Ishikawa (cell line): ENCODE measurements around the gene SULT6B1.

ENCODE experiments used
- CEBPB ChIP-seq: IDR thresholded peaks from 2 replicates; pipeline ENCODE4 v1.6.1; 2012
- CREB1 ChIP-seq: IDR thresholded peaks from 2 replicates; pipeline ENCODE4 v1.6.1; 2012; ENCODE audit warnings: low read depth
- EGR1 ChIP-seq: IDR thresholded peaks from 2 replicates; pipeline ENCODE4 v1.6.1; 2012
- EP300 ChIP-seq: IDR thresholded peaks from 2 replicates; pipeline ENCODE4 v1.6.1; 2012; ENCODE audit warnings: borderline replicate concordance
- FOXM1 ChIP-seq: IDR thresholded peaks from 2 replicates; pipeline ENCODE4 v1.6.1; 2012; ENCODE audit warnings: low read depth, borderline replicate concordance
- NFIC ChIP-seq: IDR thresholded peaks from 2 replicates; pipeline ENCODE4 v1.6.1; 2012
- RAD21 ChIP-seq: IDR thresholded peaks from 2 replicates; pipeline ENCODE4 v1.6.1; 2012; ENCODE audit warnings: low read depth
- TAF1 ChIP-seq: IDR thresholded peaks from 2 replicates; pipeline ENCODE4 v1.6.1; 2012; ENCODE audit warnings: low read depth, mild to moderate bottlenecking
- TCF12 ChIP-seq: IDR thresholded peaks from 2 replicates; pipeline ENCODE4 v1.6.1; 2012; ENCODE audit warnings: low read depth
- TEAD4 ChIP-seq: IDR thresholded peaks from 2 replicates; pipeline ENCODE4 v1.6.1; 2012
- YY1 ChIP-seq: IDR thresholded peaks from 2 replicates; pipeline ENCODE4 v1.6.1; 2012; ENCODE audit warnings: low read depth
- ZBTB7A ChIP-seq: IDR thresholded peaks from 2 replicates; pipeline ENCODE4 v1.6.1; 2012; ENCODE audit warnings: low read depth
- TF ChIP-seq, protein P1 (sequence below): IDR thresholded peaks from 2 replicates; pipeline ENCODE4 v1.6.1; 2012
- TF ChIP-seq, protein P2 (sequence below): IDR thresholded peaks from 2 replicates; pipeline ENCODE4 v1.6.1; 2012; ENCODE audit warnings: low read depth, mild to moderate bottlenecking
- TF ChIP-seq, protein P3 (sequence below): IDR thresholded peaks from 2 replicates; pipeline ENCODE4 v1.6.1; 2012

Gene SULT6B1

DNA sequence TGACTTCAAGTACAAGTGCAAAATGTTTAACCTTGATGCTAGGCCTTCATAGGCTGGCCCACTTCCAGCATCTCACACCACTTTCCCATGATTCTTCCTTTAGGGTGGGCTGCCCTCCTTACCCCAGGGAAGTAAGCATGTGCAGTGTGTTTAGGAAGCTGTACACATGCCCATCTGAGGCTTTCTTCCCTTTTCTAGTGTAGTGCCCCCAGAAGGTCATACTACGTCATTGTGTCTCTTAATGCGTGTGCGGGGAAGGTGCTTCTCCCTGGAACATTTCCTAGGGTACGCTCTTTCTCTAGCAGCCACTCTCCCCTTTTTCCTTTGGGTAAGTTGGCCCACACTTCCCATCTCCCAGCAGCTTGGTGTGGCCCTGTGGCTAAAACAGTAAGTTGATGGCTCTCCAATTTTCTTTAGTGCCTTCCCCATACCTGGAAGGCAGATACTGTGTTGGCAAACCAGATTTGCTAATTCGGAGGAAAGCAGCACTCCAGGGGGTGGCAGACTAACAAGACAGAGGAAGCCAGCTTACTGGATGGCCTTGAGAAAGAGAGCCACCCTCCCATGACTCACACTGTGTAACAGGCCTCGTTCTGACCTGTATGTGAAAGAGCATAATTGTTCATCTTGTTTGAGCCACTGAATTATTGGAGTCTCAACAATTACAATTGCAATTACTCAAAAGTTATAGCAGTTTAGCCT lies 1.1 kb upstream of the SULT6B1 start:
- TF ChIP-seq EP300 = no peak
- TF ChIP-seq, protein P1, sequence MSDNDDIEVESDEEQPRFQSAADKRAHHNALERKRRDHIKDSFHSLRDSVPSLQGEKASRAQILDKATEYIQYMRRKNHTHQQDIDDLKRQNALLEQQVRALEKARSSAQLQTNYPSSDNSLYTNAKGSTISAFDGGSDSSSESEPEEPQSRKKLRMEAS = peak; percentile 11; the same call in 1 of the 2 replicates

DNA sequence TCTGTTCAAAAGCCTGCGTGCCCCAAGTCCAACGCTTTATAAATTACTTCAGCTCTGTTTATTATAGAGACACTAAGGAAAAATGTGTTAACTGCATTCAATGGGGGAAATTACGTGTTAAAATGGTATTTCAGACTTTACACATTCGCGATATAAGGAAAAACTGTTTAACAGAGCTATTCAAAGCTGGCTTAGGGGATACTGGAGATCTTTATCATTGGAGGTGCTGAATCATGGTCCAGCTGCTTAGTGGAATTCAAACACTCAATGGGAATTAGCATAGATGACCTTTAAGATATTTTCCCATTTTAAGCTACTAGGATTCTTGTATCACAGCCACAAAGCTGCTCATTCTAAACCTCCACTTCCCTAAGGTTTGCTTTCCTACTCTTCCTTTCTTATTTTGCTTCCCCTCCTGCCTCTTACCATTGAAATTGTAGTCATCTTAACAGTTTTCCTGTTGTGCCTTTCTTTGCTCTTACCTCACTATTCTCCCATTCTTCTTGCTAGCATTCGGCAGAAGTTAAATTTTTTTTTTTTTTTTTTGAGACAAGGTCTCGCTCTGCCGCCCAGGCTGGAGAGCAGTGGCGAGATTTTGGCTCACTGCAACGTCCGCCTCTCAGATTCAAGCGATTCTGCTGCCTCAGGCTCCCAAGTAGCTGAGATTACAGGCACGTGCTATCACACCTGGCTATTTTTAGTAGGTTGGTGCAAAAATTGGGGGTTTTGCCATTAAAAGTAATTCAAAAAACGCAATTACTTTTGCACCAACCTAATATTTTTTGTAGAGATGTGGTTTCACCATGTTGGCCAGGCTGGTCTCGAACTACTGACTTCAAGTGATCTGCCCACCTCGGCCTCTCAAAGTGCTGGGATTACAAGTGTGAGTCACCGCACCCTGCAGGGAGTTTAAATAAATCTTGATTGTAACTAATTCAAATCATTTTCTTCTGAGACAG lies 6.5 kb downstream of the SULT6B1 start:
- no peak for TF ChIP-seq YY1
- TF ChIP-seq FOXM1 = no peak
- no peak for TF ChIP-seq TCF12
- TF ChIP-seq, protein P2, sequence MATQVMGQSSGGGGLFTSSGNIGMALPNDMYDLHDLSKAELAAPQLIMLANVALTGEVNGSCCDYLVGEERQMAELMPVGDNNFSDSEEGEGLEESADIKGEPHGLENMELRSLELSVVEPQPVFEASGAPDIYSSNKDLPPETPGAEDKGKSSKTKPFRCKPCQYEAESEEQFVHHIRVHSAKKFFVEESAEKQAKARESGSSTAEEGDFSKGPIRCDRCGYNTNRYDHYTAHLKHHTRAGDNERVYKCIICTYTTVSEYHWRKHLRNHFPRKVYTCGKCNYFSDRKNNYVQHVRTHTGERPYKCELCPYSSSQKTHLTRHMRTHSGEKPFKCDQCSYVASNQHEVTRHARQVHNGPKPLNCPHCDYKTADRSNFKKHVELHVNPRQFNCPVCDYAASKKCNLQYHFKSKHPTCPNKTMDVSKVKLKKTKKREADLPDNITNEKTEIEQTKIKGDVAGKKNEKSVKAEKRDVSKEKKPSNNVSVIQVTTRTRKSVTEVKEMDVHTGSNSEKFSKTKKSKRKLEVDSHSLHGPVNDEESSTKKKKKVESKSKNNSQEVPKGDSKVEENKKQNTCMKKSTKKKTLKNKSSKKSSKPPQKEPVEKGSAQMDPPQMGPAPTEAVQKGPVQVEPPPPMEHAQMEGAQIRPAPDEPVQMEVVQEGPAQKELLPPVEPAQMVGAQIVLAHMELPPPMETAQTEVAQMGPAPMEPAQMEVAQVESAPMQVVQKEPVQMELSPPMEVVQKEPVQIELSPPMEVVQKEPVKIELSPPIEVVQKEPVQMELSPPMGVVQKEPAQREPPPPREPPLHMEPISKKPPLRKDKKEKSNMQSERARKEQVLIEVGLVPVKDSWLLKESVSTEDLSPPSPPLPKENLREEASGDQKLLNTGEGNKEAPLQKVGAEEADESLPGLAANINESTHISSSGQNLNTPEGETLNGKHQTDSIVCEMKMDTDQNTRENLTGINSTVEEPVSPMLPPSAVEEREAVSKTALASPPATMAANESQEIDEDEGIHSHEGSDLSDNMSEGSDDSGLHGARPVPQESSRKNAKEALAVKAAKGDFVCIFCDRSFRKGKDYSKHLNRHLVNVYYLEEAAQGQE = no peak
- TF ChIP-seq, protein P3, sequence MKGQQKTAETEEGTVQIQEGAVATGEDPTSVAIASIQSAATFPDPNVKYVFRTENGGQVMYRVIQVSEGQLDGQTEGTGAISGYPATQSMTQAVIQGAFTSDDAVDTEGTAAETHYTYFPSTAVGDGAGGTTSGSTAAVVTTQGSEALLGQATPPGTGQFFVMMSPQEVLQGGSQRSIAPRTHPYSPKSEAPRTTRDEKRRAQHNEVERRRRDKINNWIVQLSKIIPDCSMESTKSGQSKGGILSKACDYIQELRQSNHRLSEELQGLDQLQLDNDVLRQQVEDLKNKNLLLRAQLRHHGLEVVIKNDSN = no peak
- TF ChIP-seq CREB1 = no peak
- no peak for TF ChIP-seq ZBTB7A
- TF ChIP-seq CEBPB = no peak
- TF ChIP-seq EGR1 = no peak
- TF ChIP-seq, protein P1 = no peak
- TF ChIP-seq EP300 = no peak
- no peak for TF ChIP-seq TEAD4

DNA sequence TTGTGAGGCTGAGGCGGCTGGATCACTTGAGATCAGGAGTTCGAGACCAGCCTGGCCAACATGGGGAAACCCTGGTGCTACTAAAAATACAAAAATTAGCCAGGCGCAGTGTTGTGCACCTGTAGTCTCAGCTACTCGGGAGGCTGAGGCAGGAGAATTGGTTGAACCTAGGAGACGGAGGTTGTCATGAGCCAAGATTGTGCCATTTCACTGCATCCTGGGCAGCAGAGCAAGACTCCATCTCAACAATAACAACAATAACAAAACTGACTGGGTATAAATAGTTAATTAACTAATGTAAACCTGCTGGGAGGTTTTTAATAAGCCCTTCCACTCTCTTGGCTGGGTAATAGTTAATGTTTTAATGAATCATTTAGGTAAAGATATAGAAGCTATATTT lies 7.8 kb downstream of the SULT6B1 start:
- TF ChIP-seq, protein P3 = no peak
- TF ChIP-seq, protein P2 = no peak
- TF ChIP-seq YY1 (no peak), EP300 (no peak), EGR1 (no peak), TAF1 (no peak), RAD21 (no peak), TEAD4 (no peak), FOXM1 (no peak), CEBPB (no peak), NFIC (no peak), TCF12 (no peak), CREB1 (no peak), ZBTB7A (no peak)
- TF ChIP-seq, protein P1 = no peak

- TF ChIP-seq YY1 = no peak
- TF ChIP-seq EGR1 = no peak
Measured at GRCh38 chr2:37180006-37180639, 8.3 kb downstream of the SULT6B1 start.

DNA sequence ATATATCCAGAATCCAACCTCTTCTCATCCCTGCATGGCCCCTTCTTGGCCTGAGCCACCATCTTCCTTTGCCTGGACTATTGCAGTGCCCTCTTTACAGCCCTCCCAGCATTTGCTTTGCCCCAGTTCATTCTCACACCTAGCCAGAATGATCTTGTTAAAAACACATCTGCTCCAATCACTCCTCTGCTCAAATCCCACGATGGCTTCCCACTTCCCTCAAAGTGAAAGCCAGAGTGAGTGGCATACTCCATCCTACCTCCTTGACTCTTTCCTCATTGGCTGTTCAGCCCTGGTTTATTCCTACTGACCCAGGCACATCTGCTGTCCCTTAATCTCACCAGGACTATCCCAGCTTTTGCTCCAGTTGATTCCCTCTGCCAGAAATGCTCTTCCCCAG lies 14.7 kb downstream of the SULT6B1 start:
- TF ChIP-seq TEAD4 (no peak), ZBTB7A (no peak), RAD21 (no peak), YY1 (no peak), TAF1 (no peak), CREB1 (no peak), TCF12 (no peak), CEBPB (no peak)
